VCaP (cell line): ENCODE measurements around the gene KRCC1.
"Not testable (repeated sequence)": the region's sequence is repeated elsewhere in the genome, so short reads cannot be mapped to it uniquely, and the experiment has no call there.

Experiments
- H3K27ac ChIP-seq: fragments of 450-650 bp; 2 replicates; pipeline ENCODE4 v1.5.1; 2017
- TF ChIP-seq, protein P1 (sequence below): fragments of 450-650 bp; conservative IDR thresholded peaks from 2 replicates; pipeline ENCODE4 v1.5.1; 2017; ENCODE audit warnings: mild to moderate bottlenecking, moderate library complexity

KRCC1 gene

DNA sequence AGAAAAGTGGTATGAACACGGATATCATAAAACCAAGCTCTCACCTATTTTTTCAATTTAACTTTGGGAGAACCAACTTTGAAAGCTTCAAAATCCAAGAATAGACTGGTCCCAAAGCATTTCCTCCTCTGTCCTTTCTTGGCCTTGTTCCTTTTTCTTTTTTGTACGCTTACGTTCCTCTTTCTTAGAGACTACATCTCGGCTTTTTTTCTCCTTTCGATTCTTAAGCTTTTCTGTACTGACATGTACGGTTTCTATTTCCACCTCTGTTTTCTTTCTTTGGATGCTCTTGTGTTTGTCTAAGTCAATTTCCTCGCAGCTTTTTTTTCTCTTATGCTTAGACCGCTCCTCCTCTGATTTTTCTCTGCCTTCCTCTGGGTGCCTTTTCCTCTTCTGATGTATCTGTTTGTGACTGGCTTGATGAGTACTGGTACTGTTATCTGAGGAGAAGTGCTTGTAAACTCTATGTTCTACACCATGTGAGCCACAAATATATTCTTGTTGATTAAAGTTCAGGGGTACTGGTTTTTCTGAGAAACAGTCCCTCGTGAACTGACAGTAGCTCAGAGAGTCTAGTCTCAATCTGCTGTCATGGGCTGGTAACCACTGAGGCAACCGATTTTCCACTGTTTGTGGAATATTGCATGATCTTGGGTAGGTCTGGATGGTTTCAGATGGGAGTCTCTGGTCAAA lies 27.7 kb downstream of the KRCC1 start:
- no peak overlapping the region for H3K27ac ChIP-seq
- TF ChIP-seq, protein P1, sequence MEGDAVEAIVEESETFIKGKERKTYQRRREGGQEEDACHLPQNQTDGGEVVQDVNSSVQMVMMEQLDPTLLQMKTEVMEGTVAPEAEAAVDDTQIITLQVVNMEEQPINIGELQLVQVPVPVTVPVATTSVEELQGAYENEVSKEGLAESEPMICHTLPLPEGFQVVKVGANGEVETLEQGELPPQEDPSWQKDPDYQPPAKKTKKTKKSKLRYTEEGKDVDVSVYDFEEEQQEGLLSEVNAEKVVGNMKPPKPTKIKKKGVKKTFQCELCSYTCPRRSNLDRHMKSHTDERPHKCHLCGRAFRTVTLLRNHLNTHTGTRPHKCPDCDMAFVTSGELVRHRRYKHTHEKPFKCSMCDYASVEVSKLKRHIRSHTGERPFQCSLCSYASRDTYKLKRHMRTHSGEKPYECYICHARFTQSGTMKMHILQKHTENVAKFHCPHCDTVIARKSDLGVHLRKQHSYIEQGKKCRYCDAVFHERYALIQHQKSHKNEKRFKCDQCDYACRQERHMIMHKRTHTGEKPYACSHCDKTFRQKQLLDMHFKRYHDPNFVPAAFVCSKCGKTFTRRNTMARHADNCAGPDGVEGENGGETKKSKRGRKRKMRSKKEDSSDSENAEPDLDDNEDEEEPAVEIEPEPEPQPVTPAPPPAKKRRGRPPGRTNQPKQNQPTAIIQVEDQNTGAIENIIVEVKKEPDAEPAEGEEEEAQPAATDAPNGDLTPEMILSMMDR = no peak

DNA sequence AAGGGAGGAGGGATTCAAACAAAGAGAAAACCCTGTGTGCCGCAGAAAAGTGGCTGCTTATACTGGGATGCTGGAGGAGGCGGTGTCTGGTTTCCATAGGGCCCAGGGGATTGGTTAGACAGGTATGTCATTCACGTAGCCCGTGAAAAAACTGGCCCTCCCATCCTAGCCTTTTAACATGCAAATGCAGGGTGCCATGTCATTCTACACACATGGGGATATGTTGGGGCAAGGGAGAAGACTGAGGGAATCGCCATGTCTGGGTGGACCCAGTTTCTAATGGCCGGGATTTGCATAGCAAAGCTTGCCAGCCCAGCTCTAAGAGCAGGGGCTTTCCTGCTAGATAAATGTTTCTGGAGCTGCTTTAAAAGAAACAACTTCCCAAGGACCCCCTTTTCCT lies 31.1 kb downstream of the KRCC1 start:
- no peak overlapping the region for H3K27ac ChIP-seq
- TF ChIP-seq, protein P1 = no peak

DNA sequence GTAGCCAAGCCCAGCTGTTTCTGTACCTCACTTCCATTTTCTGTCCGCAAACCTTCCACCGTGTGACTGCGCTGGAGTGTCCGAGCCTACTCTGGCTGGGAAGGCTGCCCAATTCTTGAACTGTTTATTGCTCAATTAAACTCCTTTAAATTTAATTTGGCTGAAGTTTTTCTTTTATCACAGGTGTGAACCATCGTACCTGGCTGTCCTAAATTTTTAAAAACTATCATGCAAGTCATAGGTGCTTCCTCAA lies 33.0 kb downstream of the KRCC1 start:
- TF ChIP-seq, protein P1 = no peak
- H3K27ac ChIP-seq = no peak overlapping the region

DNA sequence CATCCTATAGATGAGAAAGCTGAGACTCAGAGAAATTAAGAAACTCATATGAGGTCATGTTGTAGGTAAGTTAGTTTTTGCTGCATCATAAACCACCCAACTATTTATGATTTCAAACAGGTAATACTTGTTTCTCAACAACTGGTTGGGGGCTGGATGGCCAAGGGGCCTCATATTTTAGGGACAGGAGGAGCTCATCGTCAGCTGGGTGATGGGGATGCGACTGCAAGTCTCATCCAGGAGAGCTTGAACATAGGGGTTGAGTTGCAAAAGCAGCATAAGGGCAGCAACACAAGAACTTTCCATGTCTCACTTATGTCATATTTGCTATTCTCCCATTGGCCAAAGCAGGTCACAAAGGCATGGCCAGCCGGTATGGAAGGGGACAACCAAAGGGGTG lies 35.6 kb downstream of the KRCC1 start:
- TF ChIP-seq, protein P1 = no peak
- H3K27ac ChIP-seq = no peak overlapping the region

DNA sequence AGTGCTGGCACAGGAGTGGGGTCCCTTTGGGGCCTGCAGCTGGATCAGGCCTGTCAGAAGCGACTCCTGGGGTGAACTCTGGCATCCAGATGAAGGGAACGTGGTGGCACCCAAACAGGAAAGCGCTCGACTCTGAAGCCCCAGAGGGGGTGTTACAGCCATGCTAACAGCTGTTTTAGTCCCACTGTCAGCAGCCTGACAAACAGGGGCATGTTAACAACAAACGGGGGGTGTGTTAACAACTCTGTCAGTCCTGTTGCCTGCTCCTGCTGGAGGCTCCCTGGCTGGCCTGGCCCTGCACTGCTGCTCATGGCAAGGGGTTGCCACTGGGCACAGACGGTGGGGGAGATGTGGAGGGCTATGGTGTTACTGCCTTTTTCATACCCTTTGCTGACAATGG lies 36.7 kb downstream of the KRCC1 start:
- TF ChIP-seq, protein P1 = no peak

DNA sequence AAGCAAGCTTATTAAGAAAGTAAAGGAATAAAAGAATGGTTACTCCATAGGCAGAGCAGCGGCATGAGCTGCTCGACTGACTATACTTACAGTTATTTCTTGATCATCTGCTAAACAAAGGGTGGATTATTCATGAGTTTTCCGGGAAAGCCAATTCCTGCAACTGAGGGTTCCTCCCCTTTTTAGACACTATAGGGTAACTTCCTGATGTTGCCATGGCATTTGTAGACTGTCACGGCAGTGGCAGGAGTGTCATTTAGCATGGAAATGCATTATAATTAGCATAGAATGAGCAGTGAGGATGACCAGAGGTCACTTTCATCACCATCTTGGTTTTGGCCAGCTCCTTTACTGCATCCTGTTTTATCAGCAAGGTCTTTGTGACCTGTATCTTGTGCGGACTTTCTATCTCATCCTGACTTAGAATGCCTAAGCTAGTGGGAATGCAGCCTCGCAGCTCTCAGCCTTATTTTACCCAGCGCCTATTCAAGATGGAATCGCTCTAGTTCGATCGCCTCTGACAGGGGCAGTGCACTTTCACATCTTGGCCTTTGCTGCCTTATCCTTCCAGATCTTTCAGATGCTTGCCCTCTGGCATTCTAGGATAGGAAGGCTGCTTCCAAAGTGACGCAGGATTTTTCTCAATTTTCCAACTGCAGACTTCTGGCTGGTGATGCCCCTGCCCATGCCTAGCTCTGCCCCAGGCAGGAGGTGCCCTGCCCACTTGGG lies 37.3 kb downstream of the KRCC1 start:
- not testable (repeated sequence) for H3K27ac ChIP-seq

More for the DNA sequence above, 36.7 kb downstream of the KRCC1 start:
- no peak overlapping the region for H3K27ac ChIP-seq

DNA sequence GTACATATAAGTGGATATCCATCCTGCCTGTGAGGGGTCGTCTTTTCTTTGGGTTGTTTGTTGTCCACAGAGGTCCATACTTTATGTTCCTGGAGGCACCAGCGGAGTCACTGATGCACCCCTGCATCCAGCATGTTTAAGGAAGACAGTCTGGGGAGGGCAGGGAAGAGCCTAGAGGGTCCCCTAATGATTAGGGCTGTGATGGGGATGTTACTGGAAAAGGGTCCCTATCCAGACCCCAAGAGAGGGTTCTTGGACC lies 37.9 kb downstream of the KRCC1 start:
- not testable (repeated sequence) for H3K27ac ChIP-seq

DNA sequence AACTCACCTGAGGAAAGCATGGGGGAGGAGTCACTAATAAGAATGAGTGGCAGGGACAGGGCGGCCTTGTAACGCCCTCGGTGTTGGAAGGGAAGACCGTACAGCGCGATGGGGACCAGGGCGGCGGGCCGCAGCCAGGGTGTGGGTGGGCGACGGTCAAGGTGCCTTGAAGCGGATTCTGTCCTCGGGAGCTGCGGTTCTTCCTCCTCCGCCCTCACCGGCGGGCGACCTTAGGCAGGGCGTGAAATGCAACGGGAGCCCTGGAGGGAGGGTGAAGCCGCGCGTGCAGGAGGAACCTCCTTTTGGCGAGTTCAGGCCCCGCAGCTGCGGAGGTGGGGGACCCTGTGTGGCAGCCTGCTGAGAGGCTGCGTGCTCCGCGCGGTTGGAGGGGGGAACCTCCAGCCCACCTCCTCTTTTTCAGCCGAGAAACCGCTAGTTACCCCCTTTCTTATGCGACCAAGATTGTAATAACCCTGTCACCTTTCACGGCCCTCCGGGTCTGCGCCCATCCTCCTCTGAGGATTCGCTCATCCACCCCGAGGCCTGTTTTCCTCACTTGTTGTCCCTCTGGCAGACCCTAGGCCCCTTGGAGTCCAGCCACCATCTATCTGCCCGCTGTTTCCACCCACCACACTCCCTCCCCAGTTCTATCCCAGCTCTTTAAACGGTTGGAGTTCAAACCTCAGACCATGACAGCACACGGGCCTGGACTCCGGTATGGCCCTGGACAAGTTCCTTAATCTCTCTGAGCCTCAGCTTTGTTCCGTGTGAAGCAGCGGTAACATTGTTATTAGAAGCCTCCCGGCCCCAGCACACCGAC lies 38.4 kb downstream of the KRCC1 start:
- H3K27ac ChIP-seq = peak overlapping the region; percentile 98
- TF ChIP-seq, protein P1 = no peak
